T-helper 2 cell treated with Interferon-gamma antibody and Interleukin-4, amounts not matched to agents 100 ng/mL and 5 ng/mL, for 36 hours (primary cell): ENCODE measurements around the gene CNN2. TPM values are rescaled to one million over a fixed set of nuclear protein-coding genes. Genes with fewer than 3 reads are reported as not detected.

Source experiments
- intact Hi-C: fragments of 100-400 bp; cut with micrococcal nuclease; formaldehyde crosslinking; loops from one replicate; pipeline ENCODE4 v1.15.1; 2023
- total RNA-seq: library from RNA; stranded (reverse); gene quantifications from 2 replicates; pipeline ENCODE4 v1.2.3, GENCODE V29; 2022

Gene CNN2
- total RNA-seq, 1 donor from 2014 or later = 561 TPM

GRCh38 chr19:1025080-1025479 lies 1.3 kb upstream of the CNN2 start:
- intact Hi-C loops = loop anchor here (5.0 kb wide), 1 partner anchor 222 kb away; the partner anchor contains the start of gene MIDN

- intact Hi-C loops = loop anchor here (2.0 to 5.0 kb wide), 2 partner anchors 42 to 220 kb away; partner anchors contain the start of gene MIDN
Observed at GRCh38 chr19:1026783-1027649, 608 bp downstream of the CNN2 start.

- intact Hi-C loops = loop anchor here (2.0 to 5.0 kb wide), 2 partner anchors 41 to 220 kb away; partner anchors contain the start of gene MIDN
Observed at GRCh38 chr19:1027650-1028061, 1.2 kb downstream of the CNN2 start.

- intact Hi-C loops = loop anchor here (5.0 kb wide), 1 partner anchor 219 kb away; the partner anchor contains the start of gene MIDN
Observed at GRCh38 chr19:1028062-1028926, 1.9 kb downstream of the CNN2 start.

GRCh38 chr19:1032264-1032867 lies 6.0 kb downstream of the CNN2 start:
- intact Hi-C loops = no loop called here

- intact Hi-C loops = loop anchor here (5.0 kb wide), 1 partner anchor 216 kb away; no protein-coding TSS in a partner anchor
Observed at GRCh38 chr19:1035998-1036621, 9.7 kb downstream of the CNN2 start.

GRCh38 chr19:1037621-1038064 lies 11.2 kb downstream of the CNN2 start:
- intact Hi-C loops = loop anchor here (5.0 kb wide), 1 partner anchor 215 kb away; no protein-coding TSS in a partner anchor

- intact Hi-C loops = loop anchor here (5.0 kb wide), 1 partner anchor 213 kb away; no protein-coding TSS in a partner anchor
Observed at GRCh38 chr19:1038978-1039645, 12.7 kb downstream of the CNN2 start.

GRCh38 chr19:1039646-1040475 lies 13.5 kb downstream of the CNN2 start, which contains the start of gene ABCA7:
TSS of gene ABCA7 (plus strand) at chr19:1040107. CDS start at chr19:1041362, 1,255 bp downstream.
- intact Hi-C loops = loop anchor here (2.0 to 5.0 kb wide), 3 partner anchors 19 to 212 kb away; partner anchors contain the start of genes RNU6-2 and TMEM259

GRCh38 chr19:1040476-1041271 lies 14.3 kb downstream of the CNN2 start:
- intact Hi-C loops = loop anchor here (2.0 kb wide), 2 partner anchors 20 to 28 kb away; partner anchors contain the start of genes RNU6-2 and TMEM259

GRCh38 chr19:1041272-1041834 lies 14.9 kb downstream of the CNN2 start:
- intact Hi-C loops = loop anchor here (2.0 kb wide), 2 partner anchors 21 to 27 kb away; partner anchors contain the start of genes RNU6-2 and TMEM259

- intact Hi-C loops = loop anchor here (2.0 kb wide), 2 partner anchors 21 to 27 kb away; partner anchors contain the start of genes RNU6-2 and TMEM259
Observed at GRCh38 chr19:1041835-1042685, 15.7 kb downstream of the CNN2 start.

- intact Hi-C loops = no loop called here
Observed at GRCh38 chr19:1042689-1043511, 16.5 kb downstream of the CNN2 start.

GRCh38 chr19:1045247-1045603 lies 18.8 kb downstream of the CNN2 start:
- intact Hi-C loops = no loop called here

- intact Hi-C loops = no loop called here
Observed at GRCh38 chr19:1046117-1046626, 19.8 kb downstream of the CNN2 start.
